HEK293 (cell line): ENCODE data around the gene SEMA3A.

Experiments used
- BCL11B ChIP-seq: fragments of 450-650 bp; formaldehyde crosslinking; IDR thresholded peaks from 2 replicates; pipeline ENCODE4 v1.5.1; 2016; ENCODE audit warnings: low read depth, missing biosample characterization, missing genetic modification characterization
- FEZF1 ChIP-seq: fragments of 450-650 bp; formaldehyde crosslinking; IDR thresholded peaks from 2 replicates; pipeline ENCODE4 v1.5.1; 2016; ENCODE audit warnings: missing biosample characterization, missing genetic modification characterization
- GFI1B ChIP-seq: fragments of 450-650 bp; formaldehyde crosslinking; IDR thresholded peaks from 2 replicates; pipeline ENCODE4 v1.5.1; 2016; ENCODE audit warnings: missing biosample characterization, missing genetic modification characterization
- INSM2 ChIP-seq: fragments of 450-650 bp; formaldehyde crosslinking; IDR thresholded peaks from 2 replicates; pipeline ENCODE4 v1.5.1; 2016; ENCODE audit warnings: missing biosample characterization, missing genetic modification characterization
- KLF7 ChIP-seq: fragments of 450-650 bp; formaldehyde crosslinking; IDR thresholded peaks from 2 replicates; pipeline ENCODE4 v1.5.1; 2016; ENCODE audit warnings: missing biosample characterization, missing genetic modification characterization, borderline replicate concordance
- MEIS1 ChIP-seq: sonication (generic); formaldehyde crosslinking; IDR thresholded peaks from 2 replicates; pipeline ENCODE4 v1.8.1; 2022; ENCODE audit warnings: missing genetic modification reagents, mild to moderate bottlenecking, borderline replicate concordance
- REST ChIP-seq: fragments of 450-650 bp; formaldehyde crosslinking; IDR thresholded peaks from 2 replicates; pipeline ENCODE4 v1.5.1; 2016; ENCODE audit warnings: missing biosample characterization, missing genetic modification characterization
- YY2 ChIP-seq: fragments of 450-650 bp; formaldehyde crosslinking; IDR thresholded peaks from 2 replicates; pipeline ENCODE4 v1.5.1; 2016; ENCODE audit warnings: missing biosample characterization, missing genetic modification characterization
- ZEB2 ChIP-seq: fragments of 450-650 bp; formaldehyde crosslinking; IDR thresholded peaks from 2 replicates; pipeline ENCODE4 v1.5.1; 2016; ENCODE audit warnings: missing biosample characterization, missing genetic modification characterization
- ZNF10 ChIP-seq: fragments of 450-650 bp; formaldehyde crosslinking; IDR thresholded peaks from 2 replicates; pipeline ENCODE4 v1.5.1; 2017; ENCODE audit warnings: missing biosample characterization, missing genetic modification characterization
- ZNF121 ChIP-seq: fragments of 450-650 bp; formaldehyde crosslinking; IDR thresholded peaks from 2 replicates; pipeline ENCODE4 v1.5.1; 2016; ENCODE audit warnings: missing biosample characterization, missing genetic modification characterization
- ZNF239 ChIP-seq: fragments of 450-650 bp; formaldehyde crosslinking; IDR thresholded peaks from 2 replicates; pipeline ENCODE4 v1.5.1; 2016; ENCODE audit warnings: missing biosample characterization, missing genetic modification characterization
- ZNF292 ChIP-seq: fragments of 450-650 bp; formaldehyde crosslinking; IDR thresholded peaks from 2 replicates; pipeline ENCODE4 v1.5.1; 2016; ENCODE audit warnings: low read depth, missing biosample characterization, missing genetic modification characterization, borderline replicate concordance
- ZNF335 ChIP-seq: fragments of 450-650 bp; formaldehyde crosslinking; conservative IDR thresholded peaks from 2 replicates; pipeline ENCODE4 v1.5.1; 2016; ENCODE audit warnings: missing biosample characterization, missing genetic modification characterization
- ZNF341 ChIP-seq: fragments of 450-650 bp; formaldehyde crosslinking; IDR thresholded peaks from 2 replicates; pipeline ENCODE4; 2016; ENCODE audit warnings: low read depth, missing biosample characterization, missing genetic modification characterization
- ZNF354C ChIP-seq: fragments of 450-650 bp; formaldehyde crosslinking; IDR thresholded peaks from 2 replicates; pipeline ENCODE4 v1.5.1; 2016; ENCODE audit warnings: missing biosample characterization, missing genetic modification characterization, low read depth, borderline replicate concordance
- ZNF394 ChIP-seq: fragments of 450-650 bp; formaldehyde crosslinking; IDR thresholded peaks from 2 replicates; pipeline ENCODE4 v1.5.1; 2016; ENCODE audit warnings: missing biosample characterization, missing genetic modification characterization, mild to moderate bottlenecking, moderate library complexity, borderline replicate concordance
- ZNF488 ChIP-seq: fragments of 450-650 bp; formaldehyde crosslinking; IDR thresholded peaks from 2 replicates; pipeline ENCODE4 v1.5.1; 2016; ENCODE audit warnings: missing biosample characterization, missing genetic modification characterization
- ZNF514 ChIP-seq: fragments of 450-650 bp; formaldehyde crosslinking; IDR thresholded peaks from 2 replicates; pipeline ENCODE4 v1.5.1; 2016; ENCODE audit warnings: missing biosample characterization, missing genetic modification characterization
- ZNF548 ChIP-seq: fragments of 450-650 bp; formaldehyde crosslinking; IDR thresholded peaks from 2 replicates; pipeline ENCODE4 v1.5.1; 2016; ENCODE audit warnings: missing biosample characterization, missing genetic modification characterization
- ZNF560 ChIP-seq: fragments of 450-650 bp; formaldehyde crosslinking; IDR thresholded peaks from 2 replicates; pipeline ENCODE4 v1.5.1; 2017; ENCODE audit warnings: missing biosample characterization, missing genetic modification characterization, borderline replicate concordance
- ZNF585B ChIP-seq: fragments of 450-650 bp; formaldehyde crosslinking; IDR thresholded peaks from 2 replicates; pipeline ENCODE4 v1.5.1; 2016; ENCODE audit warnings: missing biosample characterization, missing genetic modification characterization
- ZNF600 ChIP-seq: fragments of 450-650 bp; formaldehyde crosslinking; IDR thresholded peaks from 2 replicates; pipeline ENCODE4 v1.5.1; 2016; ENCODE audit warnings: missing biosample characterization, missing genetic modification characterization
- ZNF624 ChIP-seq: fragments of 450-650 bp; formaldehyde crosslinking; IDR thresholded peaks from 2 replicates; pipeline ENCODE4 v1.5.1; 2017; ENCODE audit warnings: missing biosample characterization, missing genetic modification characterization
- ZNF660 ChIP-seq: fragments of 450-650 bp; IDR thresholded peaks from 2 replicates; pipeline ENCODE4 v1.5.1; 2018; ENCODE audit warnings: missing biosample characterization, mild to moderate bottlenecking, missing genetic modification characterization
- ZNF670 ChIP-seq: fragments of 450-650 bp; formaldehyde crosslinking; IDR thresholded peaks from 2 replicates; pipeline ENCODE4 v1.5.1; 2016; ENCODE audit warnings: missing biosample characterization, missing genetic modification characterization, low read depth
- ZNF768 ChIP-seq: fragments of 450-650 bp; formaldehyde crosslinking; IDR thresholded peaks from 2 replicates; pipeline ENCODE4 v1.5.1; 2018; ENCODE audit warnings: missing biosample characterization, mild to moderate bottlenecking, missing genetic modification characterization
- ZNF776 ChIP-seq: fragments of 450-650 bp; formaldehyde crosslinking; IDR thresholded peaks from 2 replicates; pipeline ENCODE4 v1.5.0; 2017; ENCODE audit warnings: missing biosample characterization, missing genetic modification characterization, borderline replicate concordance
- ZNF830 ChIP-seq: fragments of 450-650 bp; IDR thresholded peaks from 2 replicates; pipeline ENCODE4 v1.5.0; 2018; ENCODE audit warnings: missing biosample characterization, missing genetic modification characterization, low read depth, mild to moderate bottlenecking, moderate library complexity
- TF ChIP-seq, protein P1 (sequence below): fragments of 450-650 bp; formaldehyde crosslinking; IDR thresholded peaks from 2 replicates; pipeline ENCODE4 v1.5.1; 2016; ENCODE audit warnings: missing biosample characterization, missing genetic modification characterization
- TF ChIP-seq, protein P2 (sequence below): fragments of 450-650 bp; formaldehyde crosslinking; IDR thresholded peaks from 2 replicates; pipeline ENCODE4; 2016; ENCODE audit warnings: missing biosample characterization, missing genetic modification characterization

The SEMA3A gene

DNA sequence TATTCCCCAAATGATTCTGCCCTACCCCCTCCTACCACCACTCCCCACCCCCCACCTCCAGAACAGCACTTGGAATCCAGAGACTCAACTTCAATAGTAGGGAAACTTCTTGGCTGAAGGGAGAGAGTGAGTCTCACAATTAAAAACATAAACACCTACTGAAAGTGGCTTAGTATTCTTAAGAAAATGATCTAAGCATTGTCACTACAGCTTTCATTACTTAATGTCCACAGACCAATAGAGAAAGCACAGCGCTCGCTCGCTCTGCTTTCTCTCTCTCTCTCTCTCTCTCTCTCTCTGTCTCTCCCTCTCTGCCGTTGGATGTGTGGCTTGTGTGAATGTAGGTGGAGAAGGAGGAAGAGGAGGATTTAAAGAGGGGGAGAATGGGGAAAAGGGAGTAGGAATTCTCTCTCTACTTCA is 1.5 kb upstream of the SEMA3A start (continued):
- TF ChIP-seq ZNF600 (tag by site-specific recombination): no peak
- no peak for TF ChIP-seq KLF7 (tag by site-specific recombination)
- no peak for TF ChIP-seq ZNF121 (tag by site-specific recombination)
- no peak for TF ChIP-seq ZNF488 (tag by site-specific recombination)
- no peak for TF ChIP-seq REST
- no peak for TF ChIP-seq ZNF292 (tag by site-specific recombination)
- no peak for TF ChIP-seq ZNF514
- TF ChIP-seq ZNF548 (tag by site-specific recombination): no peak
- no peak for TF ChIP-seq ZNF394 (tag by site-specific recombination)
- 0 out of 2 replicates have a peak, but pooled peaks have one; percentile 2 for TF ChIP-seq ZNF335 (tag by site-specific recombination)
- TF ChIP-seq, protein P1, sequence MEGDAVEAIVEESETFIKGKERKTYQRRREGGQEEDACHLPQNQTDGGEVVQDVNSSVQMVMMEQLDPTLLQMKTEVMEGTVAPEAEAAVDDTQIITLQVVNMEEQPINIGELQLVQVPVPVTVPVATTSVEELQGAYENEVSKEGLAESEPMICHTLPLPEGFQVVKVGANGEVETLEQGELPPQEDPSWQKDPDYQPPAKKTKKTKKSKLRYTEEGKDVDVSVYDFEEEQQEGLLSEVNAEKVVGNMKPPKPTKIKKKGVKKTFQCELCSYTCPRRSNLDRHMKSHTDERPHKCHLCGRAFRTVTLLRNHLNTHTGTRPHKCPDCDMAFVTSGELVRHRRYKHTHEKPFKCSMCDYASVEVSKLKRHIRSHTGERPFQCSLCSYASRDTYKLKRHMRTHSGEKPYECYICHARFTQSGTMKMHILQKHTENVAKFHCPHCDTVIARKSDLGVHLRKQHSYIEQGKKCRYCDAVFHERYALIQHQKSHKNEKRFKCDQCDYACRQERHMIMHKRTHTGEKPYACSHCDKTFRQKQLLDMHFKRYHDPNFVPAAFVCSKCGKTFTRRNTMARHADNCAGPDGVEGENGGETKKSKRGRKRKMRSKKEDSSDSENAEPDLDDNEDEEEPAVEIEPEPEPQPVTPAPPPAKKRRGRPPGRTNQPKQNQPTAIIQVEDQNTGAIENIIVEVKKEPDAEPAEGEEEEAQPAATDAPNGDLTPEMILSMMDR: no peak
- no peak for TF ChIP-seq ZEB2 (tag by site-specific recombination)
- TF ChIP-seq GFI1B: no peak
- no peak for TF ChIP-seq BCL11B
- TF ChIP-seq INSM2 (tag by site-specific recombination): no peak
- TF ChIP-seq ZNF560: no peak
- no peak for TF ChIP-seq YY2 (tag by site-specific recombination)
- no peak for TF ChIP-seq ZNF670 (tag by site-specific recombination)
- no peak for TF ChIP-seq ZNF341
- TF ChIP-seq ZNF10 (tag by site-specific recombination): no peak
- TF ChIP-seq MEIS1 (CRISPR knock-in tag): no peak
- TF ChIP-seq FEZF1 (tag by site-specific recombination): no peak
- TF ChIP-seq ZNF239 (tag by site-specific recombination): no peak
- no peak for TF ChIP-seq ZNF660 (tag by site-specific recombination)
- no peak for TF ChIP-seq ZNF354C (tag by site-specific recombination)
- no peak for TF ChIP-seq ZNF624 (tag by site-specific recombination)
- no peak for TF ChIP-seq ZNF830
- 0 out of 2 replicates have a peak, but pooled peaks have one; percentile 27 for TF ChIP-seq ZNF768 (tag by site-specific recombination)
- TF ChIP-seq, protein P2, sequence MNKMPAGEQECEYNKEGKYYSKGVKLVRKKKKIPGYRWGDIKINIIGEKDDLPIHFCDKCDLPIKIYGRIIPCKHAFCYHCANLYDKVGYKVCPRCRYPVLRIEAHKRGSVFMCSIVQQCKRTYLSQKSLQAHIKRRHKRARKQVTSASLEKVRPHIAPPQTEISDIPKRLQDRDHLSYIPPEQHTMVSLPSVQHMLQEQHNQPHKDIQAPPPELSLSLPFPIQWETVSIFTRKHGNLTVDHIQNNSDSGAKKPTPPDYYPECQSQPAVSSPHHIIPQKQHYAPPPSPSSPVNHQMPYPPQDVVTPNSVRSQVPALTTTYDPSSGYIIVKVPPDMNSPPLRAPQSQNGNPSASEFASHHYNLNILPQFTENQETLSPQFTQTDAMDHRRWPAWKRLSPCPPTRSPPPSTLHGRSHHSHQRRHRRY: no peak
- TF ChIP-seq ZNF776 (tag by site-specific recombination): no peak
- no peak for TF ChIP-seq ZNF585B
